ENCODE results near the gene CYP26A1.

Gene CYP26A1

DNA sequence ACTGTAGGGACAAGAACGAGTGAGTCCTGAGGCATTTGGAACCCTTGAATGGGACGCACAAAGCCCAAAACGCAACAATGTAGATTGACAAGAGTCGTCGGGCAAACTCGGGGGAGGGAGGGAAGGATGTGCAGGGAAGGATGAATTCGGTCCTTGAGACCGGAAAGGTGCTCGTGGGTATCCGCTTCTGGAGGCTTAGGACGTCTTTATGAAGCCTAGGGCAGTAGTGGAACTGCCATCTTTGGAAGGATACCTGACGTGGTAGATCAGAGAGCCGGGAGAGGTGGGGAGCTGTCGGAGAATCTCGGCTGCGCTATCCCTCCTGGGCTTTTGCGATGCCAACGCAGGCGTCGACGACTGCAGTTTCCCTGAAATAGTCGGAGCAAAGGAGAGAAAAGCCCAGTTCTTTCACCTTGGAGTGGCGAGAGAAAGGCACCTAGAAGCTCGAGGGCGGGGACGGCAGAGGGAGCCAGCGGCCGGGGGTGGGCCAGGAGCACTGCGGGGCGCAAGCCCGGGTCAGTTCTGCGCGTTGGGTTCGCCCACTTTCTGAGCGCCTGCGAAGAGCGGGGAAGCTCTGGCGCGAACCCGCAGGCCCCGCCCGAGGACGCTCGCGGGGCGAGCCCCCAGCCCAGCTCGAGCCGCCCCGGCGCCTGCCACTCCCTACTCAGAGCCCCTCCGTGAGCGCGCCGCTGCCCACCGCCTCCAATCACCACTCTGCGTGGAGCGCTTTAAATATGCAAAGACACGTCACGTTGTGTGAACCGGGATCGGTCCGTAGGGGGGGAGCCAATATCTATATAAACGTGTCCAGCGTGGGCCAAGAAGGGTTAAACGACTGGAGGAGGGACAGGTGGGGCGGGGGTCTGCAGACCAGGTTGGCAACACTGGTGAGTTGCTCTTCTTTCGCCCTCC lies 13.5 kb upstream of the CYP26A1 start, which contains the start of gene CYP26C1:
TSS of gene CYP26C1 (plus strand) at position 824 of the 912 bp plus-strand sequence. CDS start 466 bp downstream, outside the sequence.
- Histone ChIP-seq H3K27me3 (ENCODE audit: insufficient read depth, low read length, poor library complexity) (no peaks in the 10 kb centered on the region), H3K4me1 (ENCODE audit: insufficient read depth, low read length) (no peaks in the 10 kb centered on the region), H3K36me3 (ENCODE audit: insufficient read depth, low read length) (peaks cover 47% of the 10 kb centered on the region), H3K9me3 (ENCODE audit: insufficient read depth, low read length, severe bottlenecking) (no peaks in the 10 kb centered on the region), H3K79me2 (ENCODE audit: insufficient read depth, low read length) (no peaks in the 10 kb centered on the region), H3K4me3 (ENCODE audit: low read depth in 1 of 2, low read length in 2 of 2) (no peak within 1 kb of the TSS), H3K27ac (ENCODE audit: low read length) (no peak within 1 kb of the TSS), H3K4me2 (ENCODE audit: insufficient read depth, low read length) (no peak within 1 kb of the TSS), H3K9ac (ENCODE audit: low read depth, low read length) (no peak within 1 kb of the TSS), H2AFZ (ENCODE audit: low read depth, low read length) (no peak within 1 kb of the TSS), H4K20me1 (ENCODE audit: insufficient read depth, low read length) (no peaks in the 10 kb centered on the region)
- ATAC-seq (ENCODE audit: insufficient read depth, low read depth) (no peak), DNase-seq (no peak)
- TF ChIP-seq EZH2 (IDR thresholded peaks at IDR 0.05; ENCODE audit: borderline replicate concordance, low read depth, low read length, severe bottlenecking) (no peak), CTCF (IDR thresholded peaks at IDR 0.05; ENCODE audit: borderline replicate concordance, extremely low read depth, low read length, poor library complexity, severe bottlenecking) (no peak)

- no peak overlapping the region for H2AFZ ChIP-seq (ENCODE audit: low read depth, low read length)
- no peaks in the 10 kb centered on the region for H3K4me1 ChIP-seq (ENCODE audit: insufficient read depth, low read length)
- H4K20me1 ChIP-seq (ENCODE audit: insufficient read depth, low read length) = no peaks in the 10 kb centered on the region
- H3K36me3 ChIP-seq (ENCODE audit: insufficient read depth, low read length) = peaks cover 47% of the 10 kb centered on the region
- H3K4me2 ChIP-seq (ENCODE audit: insufficient read depth, low read length) = no peak overlapping the region
- no peak for DNase-seq
- no peaks in the 10 kb centered on the region for H3K79me2 ChIP-seq (ENCODE audit: insufficient read depth, low read length)
- ATAC-seq (ENCODE audit: insufficient read depth, low read depth) = no peak
- no peak overlapping the region for H3K9ac ChIP-seq (ENCODE audit: low read depth, low read length)
- no peaks in the 10 kb centered on the region for H3K27me3 ChIP-seq (ENCODE audit: insufficient read depth, low read length, poor library complexity)
- no peak overlapping the region for H3K27ac ChIP-seq (ENCODE audit: low read length)
- no peak for TF ChIP-seq EZH2 (IDR thresholded peaks at IDR 0.05; ENCODE audit: borderline replicate concordance, low read depth, low read length, severe bottlenecking)
- TF ChIP-seq CTCF (IDR thresholded peaks at IDR 0.05; ENCODE audit: borderline replicate concordance, extremely low read depth, low read length, poor library complexity, severe bottlenecking) = no peak
- no peak overlapping the region for H3K4me3 ChIP-seq (ENCODE audit: low read depth in 1 of 2, low read length in 2 of 2)
- H3K9me3 ChIP-seq (ENCODE audit: insufficient read depth, low read length, severe bottlenecking) = no peaks in the 10 kb centered on the region
Measured at GRCh38 chr10:93060887-93061593, 12.7 kb upstream of the CYP26A1 start.

- Histone ChIP-seq H3K27ac (ENCODE audit: low read length) (no peak overlapping the region), H3K4me3 (ENCODE audit: low read depth in 1 of 2, low read length in 2 of 2) (no peak overlapping the region), H3K9me3 (ENCODE audit: insufficient read depth, low read length, severe bottlenecking) (no peaks in the 10 kb centered on the region), H3K4me1 (ENCODE audit: insufficient read depth, low read length) (no peaks in the 10 kb centered on the region), H4K20me1 (ENCODE audit: insufficient read depth, low read length) (no peaks in the 10 kb centered on the region), H3K36me3 (ENCODE audit: insufficient read depth, low read length) (peaks cover 47% of the 10 kb centered on the region), H3K79me2 (ENCODE audit: insufficient read depth, low read length) (no peaks in the 10 kb centered on the region), H3K4me2 (ENCODE audit: insufficient read depth, low read length) (no peak overlapping the region), H2AFZ (ENCODE audit: low read depth, low read length) (no peak overlapping the region), H3K9ac (ENCODE audit: low read depth, low read length) (no peak overlapping the region), H3K27me3 (ENCODE audit: insufficient read depth, low read length, poor library complexity) (no peaks in the 10 kb centered on the region)
- ATAC-seq (ENCODE audit: insufficient read depth, low read depth) = no peak
- TF ChIP-seq EZH2 (IDR thresholded peaks at IDR 0.05; ENCODE audit: borderline replicate concordance, low read depth, low read length, severe bottlenecking) (no peak), CTCF (IDR thresholded peaks at IDR 0.05; ENCODE audit: borderline replicate concordance, extremely low read depth, low read length, poor library complexity, severe bottlenecking) (no peak)
- DNase-seq = no peak
Measured at GRCh38 chr10:93061594-93062513, 11.8 kb upstream of the CYP26A1 start.
